Gastroesophageal sphincter (tissue), 3 donors: ENCODE data around the gene ADAMTS17.

Source experiments
- CTCF ChIP-seq, 4 experiments: fragments of 200-600 bp in 2 of 4; fragments of 450-650 bp in 2 of 4; sonication (generic) in 1 of 4; IDR thresholded peaks; one replicate each; pipeline ENCODE4 v1.5.1; 2017 to 2019; ENCODE audit warnings: antibody characterized with exemption in 4 of 4, mild to moderate bottlenecking in 2 of 4, moderate library complexity in 2 of 4
- EP300 ChIP-seq: sonication (generic); formaldehyde crosslinking; IDR thresholded peaks from one replicate; pipeline ENCODE4 v1.6.1; 2017; ENCODE audit warnings: antibody characterized with exemption, mild to moderate bottlenecking

GRCh38 chr15:100133001-100133400, 208.8 kb downstream of the ADAMTS17 start:
- no peak for TF ChIP-seq EP300
- TF ChIP-seq CTCF (IDR thresholded peaks at IDR 0.05), result no peak
